ENCODE results near the gene SMC6. TPM values are rescaled to one million over a fixed set of nuclear protein-coding genes. Genes with fewer than 3 reads are reported as not detected.

SMC6 gene
- total RNA-seq, 1 experiment from 2014 or later: 41.3 TPM

- H3K4me1 Mint-ChIP-seq (ENCODE audit: low read depth, unreplicated experiment): no peaks in the 10 kb centered on the region
- no TSS peak for BruUV-seq (replicated peaks)
- Histone ChIP-seq H3K4me1 (no peaks in the 10 kb centered on the region), H3K4me3 (ENCODE audit: low read depth, low read length) (no peak overlapping the region), H3K9me3 (no peaks in the 10 kb centered on the region), H3K36me3 (ENCODE audit: control insufficient read depth, insufficient read depth, low read length) (no peaks in the 10 kb centered on the region), H3K27me3 (replicated peaks; ENCODE audit: control insufficient read depth, insufficient read depth, low read length) (no peaks in the 10 kb centered on the region)
- ChIA-PET CTCF (no interaction called here), POLR2A (no interaction called here)
- TF ChIP-seq, protein P1, sequence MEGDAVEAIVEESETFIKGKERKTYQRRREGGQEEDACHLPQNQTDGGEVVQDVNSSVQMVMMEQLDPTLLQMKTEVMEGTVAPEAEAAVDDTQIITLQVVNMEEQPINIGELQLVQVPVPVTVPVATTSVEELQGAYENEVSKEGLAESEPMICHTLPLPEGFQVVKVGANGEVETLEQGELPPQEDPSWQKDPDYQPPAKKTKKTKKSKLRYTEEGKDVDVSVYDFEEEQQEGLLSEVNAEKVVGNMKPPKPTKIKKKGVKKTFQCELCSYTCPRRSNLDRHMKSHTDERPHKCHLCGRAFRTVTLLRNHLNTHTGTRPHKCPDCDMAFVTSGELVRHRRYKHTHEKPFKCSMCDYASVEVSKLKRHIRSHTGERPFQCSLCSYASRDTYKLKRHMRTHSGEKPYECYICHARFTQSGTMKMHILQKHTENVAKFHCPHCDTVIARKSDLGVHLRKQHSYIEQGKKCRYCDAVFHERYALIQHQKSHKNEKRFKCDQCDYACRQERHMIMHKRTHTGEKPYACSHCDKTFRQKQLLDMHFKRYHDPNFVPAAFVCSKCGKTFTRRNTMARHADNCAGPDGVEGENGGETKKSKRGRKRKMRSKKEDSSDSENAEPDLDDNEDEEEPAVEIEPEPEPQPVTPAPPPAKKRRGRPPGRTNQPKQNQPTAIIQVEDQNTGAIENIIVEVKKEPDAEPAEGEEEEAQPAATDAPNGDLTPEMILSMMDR (IDR thresholded peaks at IDR 0.05; ENCODE audit: insufficient read depth in 1 of 2, low read depth in 1 of 2, low read length in 1 of 2, severe bottlenecking in 1 of 2, unreplicated experiment in 1 of 2): no peak
- H3K9me3 Mint-ChIP-seq (ENCODE audit: unreplicated experiment): no peaks in the 10 kb centered on the region
- DNase-seq: no peak
- peaks cover 3% of the 10 kb centered on the region for H3K27me3 Mint-ChIP-seq (ENCODE audit: insufficient read depth, unreplicated experiment)
- intact Hi-C loops (cut with micrococcal nuclease; ENCODE audit: unreplicated experiment): no loop called here
- peaks cover 4% of the 10 kb centered on the region for H3K36me3 Mint-ChIP-seq (ENCODE audit: insufficient read depth, unreplicated experiment)
- no peak overlapping the region for H3K4me3 Mint-ChIP-seq (ENCODE audit: unreplicated experiment)
- no peak overlapping the region for H3K27ac Mint-ChIP-seq (ENCODE audit: unreplicated experiment)
Observed at GRCh38 chr2:17790536-17790935, 36.9 kb upstream of the SMC6 start.

DNA sequence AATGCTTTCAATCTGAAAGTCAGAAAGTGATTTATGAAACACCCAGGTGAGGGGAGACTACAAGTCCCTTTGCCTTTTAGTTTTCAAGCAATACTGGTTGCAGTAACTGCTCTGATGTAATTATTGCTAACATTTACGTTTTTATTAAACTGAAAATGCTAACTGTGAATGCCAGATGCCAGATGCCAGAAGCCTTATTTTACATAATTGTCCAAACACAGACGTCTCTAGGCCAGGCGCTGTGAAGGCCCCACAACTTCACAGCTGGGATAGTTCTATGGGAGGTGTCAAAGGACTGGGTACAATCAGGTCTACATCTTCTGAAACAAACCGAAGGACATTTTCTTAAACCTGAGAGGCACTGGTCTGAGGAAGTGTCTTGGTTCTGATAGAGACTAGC lies 35.2 kb upstream of the SMC6 start:
- CTCF ChIA-PET: no interaction called here

GRCh38 chr2:17786727-17787126 lies 33.1 kb upstream of the SMC6 start:
- Histone ChIP-seq H3K4me3 (ENCODE audit: low read depth, low read length) (no peak overlapping the region), H3K27me3 (replicated peaks; ENCODE audit: control insufficient read depth, insufficient read depth, low read length) (no peaks in the 10 kb centered on the region), H3K4me1 (no peaks in the 10 kb centered on the region), H3K9me3 (no peaks in the 10 kb centered on the region), H3K36me3 (ENCODE audit: control insufficient read depth, insufficient read depth, low read length) (no peaks in the 10 kb centered on the region)
- TF ChIP-seq, protein P1 (IDR thresholded peaks at IDR 0.05; ENCODE audit: insufficient read depth in 1 of 2, low read depth in 1 of 2, low read length in 1 of 2, severe bottlenecking in 1 of 2, unreplicated experiment in 1 of 2): no peak
- Mint-ChIP-seq H3K4me1 (ENCODE audit: low read depth, unreplicated experiment) (no peaks in the 10 kb centered on the region), H3K4me3 (ENCODE audit: unreplicated experiment) (no peak overlapping the region), H3K9me3 (ENCODE audit: unreplicated experiment) (no peaks in the 10 kb centered on the region), H3K27me3 (ENCODE audit: insufficient read depth, unreplicated experiment) (no peaks in the 10 kb centered on the region), H3K36me3 (ENCODE audit: insufficient read depth, unreplicated experiment) (peaks cover 12% of the 10 kb centered on the region), H3K27ac (ENCODE audit: unreplicated experiment) (no peak overlapping the region)
- CTCF ChIA-PET: no interaction called here
- BruUV-seq (replicated peaks): no TSS peak
- intact Hi-C loops (cut with micrococcal nuclease; ENCODE audit: unreplicated experiment): no loop called here
- POLR2A ChIA-PET: no interaction called here
- no peak for DNase-seq

More for the DNA sequence above, 35.2 kb upstream of the SMC6 start:
- Mint-ChIP-seq H3K36me3 (ENCODE audit: insufficient read depth, unreplicated experiment) (peaks cover 4% of the 10 kb centered on the region), H3K4me1 (ENCODE audit: low read depth, unreplicated experiment) (no peaks in the 10 kb centered on the region), H3K27ac (ENCODE audit: unreplicated experiment) (no peak overlapping the region), H3K9me3 (ENCODE audit: unreplicated experiment) (no peaks in the 10 kb centered on the region), H3K4me3 (ENCODE audit: unreplicated experiment) (no peak overlapping the region), H3K27me3 (ENCODE audit: insufficient read depth, unreplicated experiment) (no peaks in the 10 kb centered on the region)
- Histone ChIP-seq H3K4me1 (no peaks in the 10 kb centered on the region), H3K4me3 (ENCODE audit: low read depth, low read length) (no peak overlapping the region), H3K9me3 (no peaks in the 10 kb centered on the region), H3K27me3 (replicated peaks; ENCODE audit: control insufficient read depth, insufficient read depth, low read length) (no peaks in the 10 kb centered on the region), H3K36me3 (ENCODE audit: control insufficient read depth, insufficient read depth, low read length) (no peaks in the 10 kb centered on the region)
- TF ChIP-seq, protein P1 (IDR thresholded peaks at IDR 0.05; ENCODE audit: insufficient read depth in 1 of 2, low read depth in 1 of 2, low read length in 1 of 2, severe bottlenecking in 1 of 2, unreplicated experiment in 1 of 2): no peak
- intact Hi-C loops (cut with micrococcal nuclease; ENCODE audit: unreplicated experiment): no loop called here
- BruUV-seq (replicated peaks): no TSS peak
- POLR2A ChIA-PET: no interaction called here
- DNase-seq: no peak

Measured in Caco-2 (cell line).